AG04449 (cell line): ENCODE results near the gene GSKIP.

ENCODE experiments used
- CTCF ChIA-PET: fragments of 350-600 bp; formaldehyde crosslinking; extraction: SDS; loops from one replicate; lab custom pipeline; 2021; ENCODE audit warnings: antibody characterized with exemption; lab: Yijun Ruan, JAX
- POLR2A ChIA-PET: fragments of 400-600, 350-600 bp; formaldehyde crosslinking; extraction: SDS; loops from one replicate; lab custom pipeline; 2020; ENCODE audit warnings: antibody characterized with exemption, inconsistent platforms; lab: Yijun Ruan, JAX
- DNase-seq: peaks from one replicate; pipeline ENCODE4 v3.0.0-alpha.2; 2010; ENCODE audit warnings: low read depth, low spot score
- H3K4me3 ChIP-seq: 2 replicates; pipeline ENCODE4 v1.5.1; 2011; ENCODE audit warnings: low read depth, mild to moderate bottlenecking, control low read depth, low read length
- TF ChIP-seq, protein P1 (sequence below): IDR thresholded peaks from one replicate; pipeline ENCODE4 v1.5.1; 2011; ENCODE audit warnings: mild to moderate bottlenecking, moderate library complexity, low read length, control low read depth, inconsistent platforms; ENCODE audit not compliant: insufficient read depth; ENCODE audit errors: missing control alignments

Gene GSKIP

DNA sequence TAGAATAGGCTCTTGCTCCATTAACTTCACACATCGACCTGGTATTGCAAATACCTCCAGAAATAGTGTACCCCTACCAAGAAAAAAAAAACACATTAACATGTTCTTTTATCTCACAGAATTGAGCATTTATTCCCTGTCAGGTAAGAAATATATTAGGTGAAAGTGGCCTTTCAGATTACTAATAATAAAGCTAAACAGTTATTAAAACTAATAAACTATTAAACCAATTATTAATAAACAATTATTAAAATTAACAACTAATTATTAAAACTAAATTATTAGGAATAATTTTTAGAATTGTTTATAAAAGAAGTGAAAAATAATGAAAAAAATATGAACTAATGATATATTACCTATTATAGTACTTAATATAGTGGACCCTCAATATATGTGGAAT lies 21.4 kb downstream of the GSKIP start:
- ChIA-PET POLR2A (no interaction called here), CTCF (interaction anchor here (0.7 to 1.0 kb wide), 2 partner anchors 80 to 284 kb away, joined by 3 read pairs; no protein-coding TSS in a partner anchor)
- H3K4me3 ChIP-seq = no peak overlapping the region
- DNase-seq = no peak
- TF ChIP-seq, protein P1, sequence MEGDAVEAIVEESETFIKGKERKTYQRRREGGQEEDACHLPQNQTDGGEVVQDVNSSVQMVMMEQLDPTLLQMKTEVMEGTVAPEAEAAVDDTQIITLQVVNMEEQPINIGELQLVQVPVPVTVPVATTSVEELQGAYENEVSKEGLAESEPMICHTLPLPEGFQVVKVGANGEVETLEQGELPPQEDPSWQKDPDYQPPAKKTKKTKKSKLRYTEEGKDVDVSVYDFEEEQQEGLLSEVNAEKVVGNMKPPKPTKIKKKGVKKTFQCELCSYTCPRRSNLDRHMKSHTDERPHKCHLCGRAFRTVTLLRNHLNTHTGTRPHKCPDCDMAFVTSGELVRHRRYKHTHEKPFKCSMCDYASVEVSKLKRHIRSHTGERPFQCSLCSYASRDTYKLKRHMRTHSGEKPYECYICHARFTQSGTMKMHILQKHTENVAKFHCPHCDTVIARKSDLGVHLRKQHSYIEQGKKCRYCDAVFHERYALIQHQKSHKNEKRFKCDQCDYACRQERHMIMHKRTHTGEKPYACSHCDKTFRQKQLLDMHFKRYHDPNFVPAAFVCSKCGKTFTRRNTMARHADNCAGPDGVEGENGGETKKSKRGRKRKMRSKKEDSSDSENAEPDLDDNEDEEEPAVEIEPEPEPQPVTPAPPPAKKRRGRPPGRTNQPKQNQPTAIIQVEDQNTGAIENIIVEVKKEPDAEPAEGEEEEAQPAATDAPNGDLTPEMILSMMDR = no peak

DNA sequence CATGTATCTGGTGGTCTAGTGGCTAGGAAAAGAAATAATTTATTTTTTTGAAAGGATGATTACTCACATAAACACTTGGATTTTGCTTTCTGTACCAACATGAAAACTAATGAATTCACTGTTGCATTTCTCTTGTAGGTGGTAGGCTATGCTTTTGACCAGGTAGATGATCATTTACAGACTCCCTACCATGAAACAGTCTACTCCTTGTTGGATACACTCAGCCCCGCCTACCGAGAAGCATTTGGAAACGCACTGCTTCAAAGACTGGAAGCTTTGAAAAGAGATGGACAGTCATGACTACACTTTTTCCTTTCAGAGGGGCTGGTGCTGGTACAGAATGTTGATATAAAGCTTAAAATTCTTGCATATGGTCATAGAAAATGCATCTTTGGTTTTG lies 22.1 kb downstream of the GSKIP start:
- TF ChIP-seq, protein P1 = no peak
- POLR2A ChIA-PET = no interaction called here
- CTCF ChIA-PET = interaction anchor here (0.7 to 1.0 kb wide), 2 partner anchors 81 to 285 kb away, joined by 3 read pairs; no protein-coding TSS in a partner anchor
- DNase-seq = no peak
- no peak overlapping the region for H3K4me3 ChIP-seq

DNA sequence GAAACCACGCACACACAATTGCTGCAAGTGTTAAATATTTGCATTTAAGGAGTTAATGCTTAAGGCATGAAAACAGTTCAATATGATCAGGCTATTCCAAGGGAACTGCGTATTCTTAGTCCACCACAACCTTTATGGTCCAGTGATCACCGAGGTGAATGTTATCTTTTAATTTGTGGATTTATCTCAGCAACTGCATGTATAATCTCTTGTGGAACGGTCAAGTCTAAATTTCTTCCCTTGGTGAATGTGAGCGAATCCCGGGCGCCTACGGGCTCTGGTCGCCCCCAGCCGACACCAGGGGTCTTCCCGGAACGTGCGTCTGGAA lies 27.6 kb downstream of the GSKIP start:
- H3K4me3 ChIP-seq = peak overlapping the region; percentile 73
- DNase-seq = no peak
- TF ChIP-seq, protein P1 = no peak
- ChIA-PET CTCF (interaction anchor here (0.9 to 1.2 kb wide), 2 partner anchors 9 to 462 kb away, joined by 3 read pairs; no protein-coding TSS in a partner anchor), POLR2A (no interaction called here)

DNA sequence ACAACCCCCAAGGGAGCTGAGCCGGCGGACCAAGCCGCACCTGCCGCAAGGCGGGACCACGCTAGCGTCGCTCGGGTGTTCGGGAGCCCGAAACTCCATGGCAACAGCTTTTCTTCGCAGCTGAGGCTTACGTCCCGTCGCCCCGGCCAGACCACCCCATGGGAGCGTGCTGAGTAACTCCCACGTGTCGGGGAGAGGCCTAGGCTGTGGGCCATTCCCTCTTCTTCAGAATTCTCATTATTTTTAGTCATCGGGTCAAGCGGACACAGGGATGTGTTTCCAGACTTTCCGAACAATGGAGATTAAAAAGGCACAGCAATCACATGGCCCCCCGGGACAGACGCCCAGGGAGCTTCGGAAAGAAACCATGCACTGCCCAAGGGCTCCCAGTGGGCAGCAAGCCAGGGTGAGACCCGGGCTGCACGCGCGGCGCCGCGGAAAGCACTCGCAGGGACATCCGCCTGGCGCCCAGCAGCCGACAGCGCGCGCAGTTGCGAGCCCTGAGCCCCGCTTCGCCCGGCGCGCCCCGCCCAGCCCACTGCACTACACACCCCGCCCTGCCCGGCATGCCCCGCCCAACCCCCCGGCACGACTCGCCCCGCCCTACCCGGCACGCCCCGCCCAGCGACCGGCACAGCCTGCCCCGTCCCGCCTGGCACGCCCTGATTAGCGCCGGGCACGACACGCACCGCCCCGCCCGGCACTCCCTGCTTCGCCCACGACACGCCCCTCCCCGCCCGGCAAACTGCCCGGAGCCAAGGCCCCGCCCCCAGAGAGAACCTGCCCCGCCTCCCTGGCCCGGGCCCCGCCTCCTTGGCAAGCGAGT lies 28.2 kb downstream of the GSKIP start:
- peak overlapping the region; percentile 73 for H3K4me3 ChIP-seq
- DNase-seq = peak; percentile 26
- TF ChIP-seq, protein P1 = no peak
- ChIA-PET POLR2A (no interaction called here), CTCF (interaction anchor here (0.9 to 1.2 kb wide), 2 partner anchors 10 to 462 kb away, joined by 3 read pairs; no protein-coding TSS in a partner anchor)

DNA sequence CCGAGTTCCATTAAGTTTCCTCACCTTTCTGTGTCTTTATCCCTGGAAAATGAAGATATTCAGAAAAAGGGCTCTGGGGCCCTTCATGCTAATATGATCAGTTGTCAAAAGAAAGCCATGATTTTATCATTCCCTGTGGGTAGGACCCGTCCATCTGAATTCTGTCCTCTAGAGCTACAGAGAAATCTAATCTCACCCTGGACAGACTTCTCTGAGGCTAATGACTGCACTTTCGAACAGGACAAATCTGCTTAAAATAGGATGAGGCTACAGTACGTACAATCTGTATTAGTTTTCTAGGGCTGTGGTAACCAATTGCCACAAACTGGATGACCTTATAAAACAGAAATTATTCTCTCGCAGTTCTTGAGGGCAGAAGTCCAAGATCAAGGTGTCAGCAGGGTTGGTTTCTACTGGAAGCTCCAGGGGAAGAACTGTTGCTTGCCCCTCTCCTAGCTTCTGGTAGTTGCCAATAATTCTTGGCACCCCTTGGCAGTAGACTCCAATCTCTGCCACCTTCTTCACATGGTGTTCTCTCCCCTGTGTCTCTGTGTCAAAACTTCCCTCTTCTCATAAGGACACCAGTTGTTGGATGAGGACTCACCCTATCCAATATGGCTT lies 29.9 kb downstream of the GSKIP start:
- no peak overlapping the region for H3K4me3 ChIP-seq

More for the DNA sequence above, 29.9 kb downstream of the GSKIP start:
- POLR2A ChIA-PET = no interaction called here
- DNase-seq = no peak
- CTCF ChIA-PET = interaction anchor here (0.6 to 1.5 kb wide), 2 partner anchors 30 to 618 kb away, joined by 3 read pairs; no protein-coding TSS in a partner anchor
- TF ChIP-seq, protein P1 = no peak
